Liver (tissue), 9 donors: ENCODE measurements around the gene SUMF2. TPM values are rescaled to one million over a fixed set of nuclear protein-coding genes. Genes with fewer than 3 reads are reported as not detected.
"Not testable (repeated sequence)": the region's sequence is repeated elsewhere in the genome, so short reads cannot be mapped to it uniquely, and the experiment has no call there.

Experiments
- DNase-seq: peaks from one replicate; pipeline ENCODE4 v3.0.0-alpha.2; 2017; ENCODE audit warnings: low spot score
- H3K27ac ChIP-seq, 2 donors: one replicate each; pipeline ENCODE4 v1.7.0; 2013; ENCODE audit warnings: inconsistent platforms in 2 of 2, low read length in 2 of 2, control low read depth in 1 of 2, low read depth in 1 of 2, mild to moderate bottlenecking in 1 of 2
- H3K27me3 ChIP-seq, 4 donors: one replicate each; pipeline versions ENCODE4 v1.6.1 to v1.7.0; 2013; ENCODE audit warnings: low read length in 3 of 4, inconsistent platforms in 1 of 4, mild to moderate bottlenecking in 1 of 4, moderate library complexity in 1 of 4; ENCODE audit not compliant: control insufficient read depth in 4 of 4, insufficient read depth in 4 of 4
- H3K36me3 ChIP-seq, 4 donors: one replicate each; pipeline versions ENCODE4 v1.6.1 to v1.7.0; 2013; ENCODE audit warnings: low read length in 3 of 4, mild to moderate bottlenecking in 3 of 4, low read depth in 1 of 4, moderate library complexity in 1 of 4; ENCODE audit not compliant: control insufficient read depth in 4 of 4, insufficient read depth in 3 of 4
- H3K4me1 ChIP-seq, 4 donors: one replicate each; pipeline versions ENCODE4 v1.6.1 to v1.7.0; 2013; ENCODE audit warnings: low read length in 3 of 4, mild to moderate bottlenecking in 3 of 4, moderate library complexity in 1 of 4; ENCODE audit not compliant: control insufficient read depth in 4 of 4, insufficient read depth in 4 of 4
- H3K4me3 ChIP-seq, 3 donors: one replicate each; pipeline versions ENCODE4 v1.6.1 to v1.7.0; 2013; ENCODE audit warnings: low read length in 3 of 3, control low read depth in 1 of 3, low read depth in 1 of 3, mild to moderate bottlenecking in 1 of 3
- H3K9ac ChIP-seq, 2 donors: one replicate each; pipeline ENCODE4 v1.7.0; 2013; ENCODE audit warnings: low read length in 2 of 2, mild to moderate bottlenecking in 2 of 2, moderate library complexity in 2 of 2, control low read depth in 1 of 2, low read depth in 1 of 2
- H3K9me3 ChIP-seq, 4 donors: one replicate each; pipeline versions ENCODE4 v1.6.1 to v1.7.0; 2013; ENCODE audit warnings: low read length in 3 of 4; ENCODE audit not compliant: control insufficient read depth in 4 of 4
- CTCF ChIP-seq: fragments of 150-350 bp; IDR thresholded peaks from 2 replicates; pipeline ENCODE4 v1.5.1; 2017; ENCODE audit warnings: improper control_type of control experiment, low read depth, low read length; ENCODE audit not compliant: missing input control
- EGR1 ChIP-seq, 2 donors: IDR thresholded peaks; 2 replicates each; pipeline ENCODE4 v1.6.1; 2016 to 2018; ENCODE audit warnings: antibody characterized with exemption in 2 of 2, low read depth in 2 of 2
- FOXA1 ChIP-seq: IDR thresholded peaks from 2 replicates; pipeline ENCODE4 v1.6.1; 2016; ENCODE audit warnings: antibody characterized with exemption
- FOXA2 ChIP-seq: IDR thresholded peaks from 2 replicates; pipeline ENCODE4 v1.6.1; 2016; ENCODE audit warnings: antibody characterized with exemption
- GABPA ChIP-seq, 2 donors: IDR thresholded peaks in 1 of 2; conservative IDR thresholded peaks in 1 of 2; 2 replicates each; pipeline ENCODE4 v1.6.1; 2016; ENCODE audit warnings: antibody characterized with exemption in 2 of 2, mild to moderate bottlenecking in 1 of 2, moderate library complexity in 1 of 2
- HNF4A ChIP-seq, 2 donors: conservative IDR thresholded peaks; 2 replicates each; pipeline ENCODE4 v1.6.1; 2016; ENCODE audit warnings: antibody characterized with exemption in 2 of 2, mild to moderate bottlenecking in 2 of 2
- HNF4G ChIP-seq: IDR thresholded peaks from 2 replicates; pipeline ENCODE4 v1.6.1; 2016; ENCODE audit warnings: antibody characterized with exemption
- JUND ChIP-seq, 2 donors: IDR thresholded peaks; 2 replicates each; pipeline ENCODE4 v1.6.1; 2016; ENCODE audit warnings: antibody characterized with exemption in 2 of 2
- MAX ChIP-seq: IDR thresholded peaks from 2 replicates; pipeline ENCODE4 v1.6.1; 2016; ENCODE audit warnings: antibody characterized with exemption
- NR2F2 ChIP-seq: IDR thresholded peaks from 2 replicates; pipeline ENCODE4 v1.6.1; 2016; ENCODE audit warnings: antibody characterized with exemption
- RAD21 ChIP-seq, 2 donors: IDR thresholded peaks; 2 replicates each; pipeline ENCODE4 v1.6.1; 2016; ENCODE audit warnings: antibody characterized with exemption in 2 of 2, mild to moderate bottlenecking in 2 of 2
- REST ChIP-seq: IDR thresholded peaks from 2 replicates; pipeline ENCODE4 v1.6.1; 2016; ENCODE audit warnings: antibody characterized with exemption, mild to moderate bottlenecking
- RXRA ChIP-seq, 2 donors: IDR thresholded peaks; 2 replicates each; pipeline ENCODE4 v1.6.1; 2017 to 2018; ENCODE audit warnings: antibody characterized with exemption in 2 of 2, mild to moderate bottlenecking in 1 of 2
- SP1 ChIP-seq: IDR thresholded peaks from 2 replicates; pipeline ENCODE4 v1.6.1; 2018; ENCODE audit warnings: antibody characterized with exemption, mild to moderate bottlenecking
- TAF1 ChIP-seq: conservative IDR thresholded peaks from 2 replicates; pipeline ENCODE4 v1.6.1; 2016; ENCODE audit warnings: antibody characterized with exemption, mild to moderate bottlenecking
- YY1 ChIP-seq: IDR thresholded peaks from 2 replicates; pipeline ENCODE4 v1.6.1; 2016; ENCODE audit warnings: antibody characterized with exemption, mild to moderate bottlenecking
- WGBS: extraction: QIAGEN DNeasy Blood & Tissue Kit; methylation state at CpG from one replicate; pipeline ENCODE4 v1.1.7; 2013; 5-methylcytosine and 5-hydroxymethylcytosine counted together
- polyA plus RNA-seq, 2 donors: library from polyadenylated mRNA; stranded (reverse) in 1 of 2; unstranded in 1 of 2; fragments of 200-250 nt in 1 of 2; fragments of >200 nt in 1 of 2; fragmentation: Nextera tagmentation in 1 of 2; extraction: Ambion mirVana in 1 of 2; gene quantifications; one replicate each; pipeline versions ENCODE4 v1.2.1 to v1.2.3, GENCODE V29; 2013 to 2015
- total RNA-seq, 2 donors: library from RNA; depleted of rRNA; stranded (reverse); fragments of >200 nt; gene quantifications; one replicate each; pipeline ENCODE4 v1.2.3, GENCODE V29; 2014
- TF ChIP-seq, protein P1 (sequence below): IDR thresholded peaks from 2 replicates; pipeline ENCODE4 v1.6.1; 2016; ENCODE audit warnings: antibody characterized with exemption
- TF ChIP-seq, protein P2 (sequence below): IDR thresholded peaks from 2 replicates; pipeline ENCODE4 v1.6.1; 2016; ENCODE audit warnings: antibody characterized with exemption
- donor health status: healthy.
- donor health status: healthy.
- donor health status: healthy.
- donor health status: healthy.
- donor health status: healthy.

SUMF2 gene
- total and polyA plus RNA-seq, 4 donors: 67.1 to 104 (median 74.8) TPM

GRCh38 chr7:56107954-56108258 lies 43.8 kb downstream of the SUMF2 start:
- no peak for DNase-seq
- 98% methylated on average over 1 of the region's 1 CpG for WGBS
- no peak for TF ChIP-seq GABPA (IDR thresholded peaks at IDR 0.05 in 1 of 2, conservative IDR thresholded peaks at IDR 0.05 in 1 of 2)
- TF ChIP-seq FOXA2: no peak
- TF ChIP-seq, protein P1, sequence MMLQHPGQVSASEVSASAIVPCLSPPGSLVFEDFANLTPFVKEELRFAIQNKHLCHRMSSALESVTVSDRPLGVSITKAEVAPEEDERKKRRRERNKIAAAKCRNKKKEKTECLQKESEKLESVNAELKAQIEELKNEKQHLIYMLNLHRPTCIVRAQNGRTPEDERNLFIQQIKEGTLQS: no peak
- no peak for TF ChIP-seq FOXA1
- TF ChIP-seq, protein P2, sequence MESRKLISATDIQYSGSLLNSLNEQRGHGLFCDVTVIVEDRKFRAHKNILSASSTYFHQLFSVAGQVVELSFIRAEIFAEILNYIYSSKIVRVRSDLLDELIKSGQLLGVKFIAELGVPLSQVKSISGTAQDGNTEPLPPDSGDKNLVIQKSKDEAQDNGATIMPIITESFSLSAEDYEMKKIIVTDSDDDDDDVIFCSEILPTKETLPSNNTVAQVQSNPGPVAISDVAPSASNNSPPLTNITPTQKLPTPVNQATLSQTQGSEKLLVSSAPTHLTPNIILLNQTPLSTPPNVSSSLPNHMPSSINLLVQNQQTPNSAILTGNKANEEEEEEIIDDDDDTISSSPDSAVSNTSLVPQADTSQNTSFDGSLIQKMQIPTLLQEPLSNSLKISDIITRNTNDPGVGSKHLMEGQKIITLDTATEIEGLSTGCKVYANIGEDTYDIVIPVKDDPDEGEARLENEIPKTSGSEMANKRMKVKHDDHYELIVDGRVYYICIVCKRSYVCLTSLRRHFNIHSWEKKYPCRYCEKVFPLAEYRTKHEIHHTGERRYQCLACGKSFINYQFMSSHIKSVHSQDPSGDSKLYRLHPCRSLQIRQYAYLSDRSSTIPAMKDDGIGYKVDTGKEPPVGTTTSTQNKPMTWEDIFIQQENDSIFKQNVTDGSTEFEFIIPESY: no peak
- TF ChIP-seq HNF4G: no peak
- no peak for TF ChIP-seq MAX
- no peak for TF ChIP-seq NR2F2
- TF ChIP-seq RXRA (IDR thresholded peaks at IDR 0.05): no peak
- no peak for TF ChIP-seq EGR1 (IDR thresholded peaks at IDR 0.05; ENCODE audit: low read depth in 2 of 2)
- no peak for TF ChIP-seq HNF4A (conservative IDR thresholded peaks at IDR 0.05)
- no peak for TF ChIP-seq SP1
- TF ChIP-seq JUND (IDR thresholded peaks at IDR 0.05): no peak
- no peak for TF ChIP-seq REST
- TF ChIP-seq YY1: no peak
- TF ChIP-seq CTCF: no peak
- no peak for TF ChIP-seq RAD21 (IDR thresholded peaks at IDR 0.05)
- TF ChIP-seq TAF1: no peak
- H3K4me3 ChIP-seq: no peak overlapping the region
- H3K4me1 ChIP-seq: peaks cover 1 to 7% (median 5%) of the 10 kb centered on the region in 4 donors
- no peaks in the 10 kb centered on the region for H3K27me3 ChIP-seq
- H3K36me3 ChIP-seq: peaks cover 2 to 12% (median 9%) of the 10 kb centered on the region in 4 donors
- no peak overlapping the region for H3K27ac ChIP-seq
- H3K9me3 ChIP-seq: no peaks in the 10 kb centered on the region
- H3K9ac ChIP-seq: no peak overlapping the region

GRCh38 chr7:56110611-56111010 lies 46.5 kb downstream of the SUMF2 start:
- no peak for TF ChIP-seq FOXA2
- no peak for TF ChIP-seq TAF1
- TF ChIP-seq, protein P2: no peak
- TF ChIP-seq MAX: no peak
- WGBS: 83% methylated on average over 1 of the region's 1 CpG
- Histone ChIP-seq H3K9me3 (no peaks in the 10 kb centered on the region), H3K27me3 (no peaks in the 10 kb centered on the region), H3K27ac (no peak overlapping the region), H3K36me3 (no peaks in the 10 kb centered on the region), H3K4me3 (no peak overlapping the region), H3K9ac (no peak overlapping the region), H3K4me1 (peaks cover 0 to under 1% (median 0%) of the 10 kb centered on the region in 4 donors)
- no peak for DNase-seq

GRCh38 chr7:56112244-56112643 lies 48.2 kb downstream of the SUMF2 start:
- WGBS: 86% methylated on average over 3 of the region's 3 CpGs
- H3K9ac ChIP-seq, H3K27me3 ChIP-seq, H3K9me3 ChIP-seq, H3K36me3 ChIP-seq, H3K4me1 ChIP-seq, H3K27ac ChIP-seq, DNase-seq, H3K4me3 ChIP-seq: not testable (repeated sequence)
